HEK293T (cell line): ENCODE measurements around the gene SOX12.

Experiments
- CTCF ChIA-PET: fragments of 350-600 bp; formaldehyde crosslinking; extraction: SDS; loops from one replicate; lab custom pipeline; 2021; ENCODE audit warnings: antibody characterized with exemption, inconsistent platforms; lab: Yijun Ruan, JAX
- POLR2A ChIA-PET: fragments of 350-600 bp; formaldehyde crosslinking; extraction: SDS; loops from one replicate; lab custom pipeline; 2020; ENCODE audit warnings: antibody characterized with exemption, inconsistent platforms; lab: Yijun Ruan, JAX
- DNase-seq: peaks from one replicate; pipeline ENCODE4 v3.0.0; 2012; ENCODE audit warnings: mixed read lengths; ENCODE audit errors: extremely low spot score
- ARNT ChIP-seq: fragments of 450-650 bp; IDR thresholded peaks from 2 replicates; pipeline ENCODE4 v1.6.1; 2017; ENCODE audit warnings: mild to moderate bottlenecking
- BHLHE40 ChIP-seq: fragments of 450-650 bp; IDR thresholded peaks from 2 replicates; pipeline ENCODE4 v1.6.1; 2016; ENCODE audit warnings: mild to moderate bottlenecking, moderate library complexity, borderline replicate concordance
- CTBP1 ChIP-seq: fragments of 450-650 bp; IDR thresholded peaks from 2 replicates; pipeline ENCODE4 v1.6.1; 2016; ENCODE audit warnings: borderline replicate concordance
- ELF4 ChIP-seq: fragments of 450-650 bp; IDR thresholded peaks from 2 replicates; pipeline ENCODE4 v1.6.1; 2017; ENCODE audit warnings: antibody characterized with exemption
- FOXA1 ChIP-seq: fragments of 450-650 bp; IDR thresholded peaks from 2 replicates; pipeline ENCODE4 v1.6.1; 2016; ENCODE audit warnings: mild to moderate bottlenecking
- FOXK2 ChIP-seq: fragments of 450-650 bp; IDR thresholded peaks from 2 replicates; pipeline ENCODE4 v1.6.1; 2016; ENCODE audit warnings: mild to moderate bottlenecking
- FOXM1 ChIP-seq: fragments of 450-650 bp; IDR thresholded peaks from 2 replicates; pipeline ENCODE4 v1.6.1; 2017; ENCODE audit warnings: mild to moderate bottlenecking, borderline replicate concordance
- HDGF ChIP-seq: fragments of 450-650 bp; IDR thresholded peaks from 2 replicates; pipeline ENCODE4 v1.6.1; 2017; ENCODE audit warnings: antibody characterized with exemption, borderline replicate concordance
- L3MBTL2 ChIP-seq: fragments of 450-650 bp; conservative IDR thresholded peaks from 2 replicates; pipeline ENCODE4 v1.6.1; 2016; ENCODE audit warnings: mild to moderate bottlenecking
- LEF1 ChIP-seq: fragments of 450-650 bp; IDR thresholded peaks from 2 replicates; pipeline ENCODE4 v1.6.1; 2017; ENCODE audit warnings: mild to moderate bottlenecking, borderline replicate concordance
- NFRKB ChIP-seq: fragments of 450-650 bp; IDR thresholded peaks from 2 replicates; pipeline ENCODE4 v1.6.1; 2016; ENCODE audit warnings: mild to moderate bottlenecking, moderate library complexity
- SP1 ChIP-seq: fragments of 450-650 bp; IDR thresholded peaks from 2 replicates; pipeline ENCODE4 v1.6.1; 2017
- SUZ12 ChIP-seq: fragments of 450-650 bp; IDR thresholded peaks from 2 replicates; pipeline ENCODE4 v1.6.1; 2016; ENCODE audit warnings: mild to moderate bottlenecking
- TARDBP ChIP-seq: fragments of 450-650 bp; IDR thresholded peaks from 2 replicates; pipeline ENCODE4 v1.6.1; 2016
- ZNF384 ChIP-seq: fragments of 450-650 bp; IDR thresholded peaks from 2 replicates; pipeline ENCODE4 v1.6.1; 2016
- TF ChIP-seq, protein P1 (sequence below): fragments of 450-650 bp; IDR thresholded peaks from 2 replicates; pipeline ENCODE4 v1.6.1; 2016

SOX12 gene

DNA sequence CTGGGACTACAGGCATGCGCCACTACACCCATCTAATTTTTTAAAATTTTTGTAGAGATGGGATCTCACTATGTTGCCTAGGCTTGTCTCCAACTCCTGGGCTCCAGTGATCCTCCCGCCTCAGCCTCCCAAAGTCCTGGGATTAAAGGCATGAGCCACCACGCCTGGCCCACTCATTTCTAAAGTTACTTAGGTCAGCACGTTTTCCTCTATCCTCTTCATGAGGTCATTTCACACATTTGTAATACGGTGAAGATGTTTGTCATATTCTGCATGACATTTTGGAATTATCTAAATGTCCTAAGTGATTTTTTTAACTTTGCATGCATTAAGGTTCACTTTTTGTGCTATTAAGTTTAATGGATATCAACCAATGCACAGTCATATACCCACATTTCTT, 11.9 kb upstream of the SOX12 start:
- TF ChIP-seq ARNT (no peak), CTBP1 (no peak), FOXM1 (no peak), FOXK2 (no peak), SP1 (no peak), HDGF (no peak), LEF1 (no peak), ZNF384 (no peak), L3MBTL2 (no peak), ELF4 (no peak), SUZ12 (no peak), TARDBP (no peak), BHLHE40 (no peak), NFRKB (no peak), FOXA1 (no peak)
- TF ChIP-seq, protein P1, sequence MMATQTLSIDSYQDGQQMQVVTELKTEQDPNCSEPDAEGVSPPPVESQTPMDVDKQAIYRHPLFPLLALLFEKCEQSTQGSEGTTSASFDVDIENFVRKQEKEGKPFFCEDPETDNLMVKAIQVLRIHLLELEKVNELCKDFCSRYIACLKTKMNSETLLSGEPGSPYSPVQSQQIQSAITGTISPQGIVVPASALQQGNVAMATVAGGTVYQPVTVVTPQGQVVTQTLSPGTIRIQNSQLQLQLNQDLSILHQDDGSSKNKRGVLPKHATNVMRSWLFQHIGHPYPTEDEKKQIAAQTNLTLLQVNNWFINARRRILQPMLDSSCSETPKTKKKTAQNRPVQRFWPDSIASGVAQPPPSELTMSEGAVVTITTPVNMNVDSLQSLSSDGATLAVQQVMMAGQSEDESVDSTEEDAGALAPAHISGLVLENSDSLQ, result no peak
- ChIA-PET CTCF (interaction anchor here (1.0 kb wide), 1 partner anchor 17 kb away, joined by 3 read pairs; no protein-coding TSS in a partner anchor), POLR2A (no interaction called here)
- DNase-seq, result no peak

DNA sequence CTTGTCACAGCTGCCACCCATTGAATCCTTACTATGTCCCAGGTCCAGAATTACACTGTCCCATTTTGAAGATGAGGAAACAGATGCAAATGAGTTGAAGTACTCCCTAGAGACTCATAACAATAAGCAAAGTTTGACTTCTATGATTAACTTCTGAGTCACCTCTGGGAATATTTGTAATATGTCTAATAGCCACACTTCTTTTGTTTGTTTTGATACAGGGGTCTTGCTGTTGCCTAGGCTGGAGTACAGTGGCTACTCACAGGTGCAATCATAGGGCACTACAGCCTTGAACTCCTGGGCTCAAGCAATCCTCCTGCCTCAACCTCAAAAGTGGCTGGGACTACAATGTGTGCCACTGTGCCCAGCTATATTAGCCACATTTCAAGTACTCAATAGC, 11.4 kb upstream of the SOX12 start:
- no peak for DNase-seq
- CTCF ChIA-PET, result no interaction called here
- POLR2A ChIA-PET, result no interaction called here
- TF ChIP-seq ARNT, result no peak

DNA sequence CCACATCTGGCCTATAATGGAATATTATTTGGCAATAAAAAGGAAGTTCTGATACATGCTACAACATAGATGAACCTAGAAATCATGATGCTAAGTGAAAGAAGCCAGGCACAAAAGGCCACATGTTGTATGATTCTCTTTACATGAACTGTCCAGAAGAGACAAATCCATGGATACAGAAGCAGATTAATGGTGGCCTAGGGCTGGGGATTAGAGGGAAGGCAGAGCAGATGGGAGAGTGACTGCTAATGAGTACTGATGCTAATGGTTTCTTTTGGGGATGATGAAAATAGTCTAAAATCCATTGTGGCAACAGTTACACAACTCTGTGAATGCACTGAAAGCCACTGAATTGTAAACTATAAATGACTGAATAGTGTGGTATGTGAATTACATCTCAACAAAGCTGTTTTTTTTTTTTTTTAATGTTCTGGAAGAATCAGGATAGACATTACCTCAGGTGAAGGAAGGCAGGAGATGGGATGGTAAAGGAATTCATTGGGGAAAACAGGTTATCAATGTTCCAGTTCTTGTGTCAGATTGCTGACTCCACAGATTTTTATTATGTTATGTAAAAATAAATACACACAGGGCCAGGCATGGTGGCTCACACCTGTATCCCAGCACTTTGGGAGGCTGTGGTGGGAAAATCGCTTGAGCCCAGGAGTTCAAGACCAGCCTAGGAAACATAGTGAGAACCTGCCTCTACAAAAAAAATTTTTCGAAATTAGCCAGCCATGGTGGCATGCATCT, 8.9 kb upstream of the SOX12 start:
- ChIA-PET CTCF (no interaction called here), POLR2A (no interaction called here)
- no peak for DNase-seq
- TF ChIP-seq L3MBTL2 (no peak), LEF1 (no peak), BHLHE40 (no peak)
- TF ChIP-seq, protein P1, result no peak

DNA sequence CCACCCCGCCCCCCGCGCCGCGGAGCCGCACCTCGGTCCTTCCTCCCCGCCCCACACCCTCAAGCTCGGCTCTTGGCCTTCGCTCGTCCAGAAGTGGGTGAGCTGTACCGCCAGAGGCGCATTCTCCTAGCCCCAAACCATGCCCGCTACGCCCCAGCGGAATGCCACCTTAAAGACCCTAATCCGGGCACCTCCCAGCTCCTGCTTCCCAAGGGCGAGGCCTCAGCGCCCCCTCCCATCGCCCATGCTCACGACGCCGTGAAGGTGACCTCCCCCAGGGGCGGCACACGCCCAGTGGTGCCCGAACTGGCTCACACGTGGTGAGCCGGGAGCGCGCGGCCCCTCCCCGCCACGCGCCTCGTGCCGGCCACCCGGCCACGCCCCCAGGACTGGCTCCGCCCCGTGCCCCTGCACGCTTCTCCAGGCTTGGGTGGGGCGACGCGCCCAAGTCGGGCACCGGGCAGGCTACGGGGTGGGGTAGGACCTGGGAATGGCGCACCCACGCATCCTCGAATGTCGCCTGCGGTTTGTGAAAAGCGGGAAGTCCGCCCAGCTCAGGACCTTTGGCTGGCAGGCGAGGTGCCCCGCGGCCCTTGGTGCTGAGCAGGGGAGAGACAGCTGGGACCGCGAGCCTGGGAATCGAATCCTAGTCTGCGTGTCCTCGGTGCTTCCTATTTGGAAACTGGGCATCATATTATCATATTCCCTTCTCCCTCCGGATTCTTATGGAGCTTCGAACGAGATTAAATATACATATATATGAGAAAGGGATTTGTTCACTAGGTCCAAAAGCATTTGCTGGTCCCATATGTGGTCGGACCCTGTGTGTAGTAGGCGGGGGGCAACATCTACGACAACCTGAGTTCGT, 941 bp upstream of the SOX12 start:
- peak; percentile 84 for DNase-seq
- ChIA-PET CTCF (interaction anchor here (0.5 to 1.1 kb wide), 2 partner anchors 58 to 135 kb away, joined by 3 to 5 read pairs; no protein-coding TSS in a partner anchor), POLR2A (interaction anchor here (0.7 to 8.0 kb wide), 12 partner anchors 13 to 61 kb away, joined by 3 to 73 read pairs (median 4); partner anchors contain the start of genes NRSN2 and ZCCHC3)
- TF ChIP-seq L3MBTL2 (peak; percentile 86), CTBP1 (no peak), SP1 (no peak), FOXA1 (no peak)

DNA sequence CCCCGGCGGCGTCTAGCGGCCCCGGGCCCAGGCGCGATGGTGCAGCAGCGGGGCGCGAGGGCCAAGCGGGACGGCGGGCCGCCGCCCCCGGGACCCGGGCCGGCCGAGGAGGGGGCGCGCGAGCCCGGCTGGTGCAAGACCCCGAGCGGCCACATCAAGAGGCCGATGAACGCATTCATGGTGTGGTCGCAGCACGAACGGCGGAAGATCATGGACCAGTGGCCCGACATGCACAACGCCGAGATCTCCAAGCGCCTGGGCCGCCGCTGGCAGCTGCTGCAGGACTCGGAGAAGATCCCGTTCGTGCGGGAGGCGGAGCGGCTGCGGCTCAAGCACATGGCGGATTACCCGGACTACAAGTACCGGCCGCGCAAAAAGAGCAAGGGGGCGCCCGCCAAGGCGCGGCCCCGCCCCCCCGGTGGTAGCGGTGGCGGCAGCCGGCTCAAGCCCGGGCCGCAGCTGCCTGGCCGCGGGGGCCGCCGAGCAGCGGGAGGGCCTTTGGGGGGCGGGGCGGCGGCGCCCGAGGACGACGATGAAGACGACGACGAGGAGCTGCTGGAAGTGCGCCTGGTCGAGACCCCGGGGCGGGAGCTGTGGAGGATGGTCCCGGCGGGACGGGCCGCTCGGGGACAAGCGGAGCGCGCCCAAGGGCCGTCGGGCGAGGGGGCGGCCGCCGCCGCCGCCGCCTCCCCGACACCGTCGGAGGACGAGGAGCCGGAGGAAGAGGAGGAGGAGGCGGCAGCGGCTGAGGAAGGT, 715 bp downstream of the SOX12 start:
- POLR2A ChIA-PET, result interaction anchor here (1.0 to 8.0 kb wide), 6 partner anchors 18 to 217 kb away, joined by 4 to 73 read pairs (median 5); partner anchors contain the start of genes CSNK2A1, NRSN2 and ZCCHC3
- no peak for TF ChIP-seq NFRKB
- CTCF ChIA-PET, result no interaction called here
- DNase-seq, result peak; percentile 43

DNA sequence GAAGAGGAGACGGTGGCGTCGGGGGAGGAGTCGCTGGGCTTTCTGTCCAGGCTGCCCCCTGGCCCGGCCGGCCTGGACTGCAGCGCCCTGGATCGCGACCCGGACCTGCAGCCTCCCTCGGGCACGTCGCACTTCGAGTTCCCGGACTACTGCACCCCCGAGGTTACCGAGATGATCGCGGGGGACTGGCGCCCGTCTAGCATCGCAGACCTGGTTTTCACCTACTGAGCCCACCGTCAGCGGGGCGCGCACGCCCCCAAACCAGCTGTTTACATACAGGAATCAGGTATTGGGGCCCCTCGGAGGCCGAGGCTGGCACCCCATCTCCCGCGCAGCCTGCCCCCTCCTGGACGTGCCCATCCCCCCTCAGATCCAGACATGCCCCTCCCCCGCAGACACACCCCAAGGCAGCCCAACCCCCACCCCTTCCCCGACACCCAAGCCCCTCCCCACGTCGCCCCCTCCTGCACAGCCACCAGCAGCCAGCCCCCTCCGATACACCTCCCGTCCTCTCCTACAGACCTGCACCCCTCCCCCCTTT, 1.4 kb downstream of the SOX12 start:
- POLR2A ChIA-PET, result interaction anchor here (1.7 to 8.0 kb wide), 2 partner anchors 19 to 27 kb away, joined by 5 to 73 read pairs; no protein-coding TSS in a partner anchor

More for the DNA sequence above, 1.4 kb downstream of the SOX12 start:
- CTCF ChIA-PET, result no interaction called here
- TF ChIP-seq FOXM1 (no peak), HDGF (no peak), FOXK2 (no peak), CTBP1 (no peak), ELF4 (no peak), SUZ12 (no peak), FOXA1 (no peak), ZNF384 (no peak), SP1 (no peak), LEF1 (no peak), ARNT (no peak), BHLHE40 (no peak), L3MBTL2 (no peak), NFRKB (no peak), TARDBP (no peak)
- TF ChIP-seq, protein P1, result no peak
- no peak for DNase-seq
